ENCODE results near the gene BYSL. TPM values are rescaled to one million over a fixed set of nuclear protein-coding genes. Genes with fewer than 3 reads are reported as not detected.

Gene BYSL
- total and polyA plus RNA-seq, 9 of the 15 experiments (the other 6 are each of a cell fraction or from before 2014, with no cell fraction given) = 22.2 to 92.3 (median 53.4) TPM

DNA sequence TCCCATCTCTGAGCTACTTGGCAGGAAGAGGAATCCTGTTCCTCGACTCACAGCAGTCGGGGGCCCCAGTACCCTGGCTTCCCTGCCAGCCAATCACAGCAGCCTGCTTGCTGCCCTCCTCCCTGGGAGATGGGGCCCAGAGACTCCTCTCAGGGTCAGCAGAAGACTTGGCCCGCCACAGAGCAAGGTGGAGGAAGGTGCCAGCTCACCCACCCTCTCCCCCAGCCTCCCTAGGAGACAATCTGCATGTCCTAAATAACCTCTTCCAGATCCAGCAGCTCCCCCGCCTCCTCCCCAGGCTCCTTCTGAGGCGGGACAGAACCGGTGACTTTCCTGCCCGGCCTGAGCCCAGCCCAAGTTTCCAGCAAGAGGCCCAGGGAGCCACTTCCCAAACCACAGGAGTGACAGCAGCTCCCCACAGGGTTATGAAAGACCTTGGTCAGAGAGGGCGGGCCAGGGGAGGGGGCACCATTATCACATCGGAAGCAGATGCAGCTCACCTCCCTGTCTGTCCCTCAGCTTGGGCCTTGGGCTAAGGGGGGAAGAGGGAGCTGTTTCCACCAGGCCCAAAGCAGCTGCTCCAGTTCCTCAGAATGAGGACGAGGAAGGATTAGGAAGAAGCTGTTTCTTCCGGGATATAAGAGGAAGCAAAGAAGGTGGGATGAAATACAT is 18.0 kb downstream of the BYSL start (continued):
- TF ChIP-seq REST (IDR thresholded peaks at IDR 0.05; ENCODE audit: borderline replicate concordance) = peak; percentile 53; the same call in 1 of the 2 replicates
- no peak for TF ChIP-seq REST (CRISPR knock-in tag; IDR thresholded peaks at IDR 0.05; ENCODE audit: low read depth)
- TF ChIP-seq, protein P1, sequence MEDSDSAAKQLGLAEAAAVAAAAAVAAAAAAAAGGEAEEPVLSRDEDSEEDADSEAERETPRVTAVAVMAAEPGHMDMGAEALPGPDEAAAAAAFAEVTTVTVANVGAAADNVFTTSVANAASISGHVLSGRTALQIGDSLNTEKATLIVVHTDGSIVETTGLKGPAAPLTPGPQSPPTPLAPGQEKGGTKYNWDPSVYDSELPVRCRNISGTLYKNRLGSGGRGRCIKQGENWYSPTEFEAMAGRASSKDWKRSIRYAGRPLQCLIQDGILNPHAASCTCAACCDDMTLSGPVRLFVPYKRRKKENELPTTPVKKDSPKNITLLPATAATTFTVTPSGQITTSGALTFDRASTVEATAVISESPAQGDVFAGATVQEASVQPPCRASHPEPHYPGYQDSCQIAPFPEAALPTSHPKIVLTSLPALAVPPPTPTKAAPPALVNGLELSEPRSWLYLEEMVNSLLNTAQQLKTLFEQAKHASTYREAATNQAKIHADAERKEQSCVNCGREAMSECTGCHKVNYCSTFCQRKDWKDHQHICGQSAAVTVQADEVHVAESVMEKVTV (CRISPR knock-in tag; IDR thresholded peaks at IDR 0.05) = no peak
- peak; percentile 43; the same call in 1 of the 2 replicates for TF ChIP-seq PML (IDR thresholded peaks at IDR 0.05; ENCODE audit: low read length)
- no peak for TF ChIP-seq HOMEZ (CRISPR knock-in tag; IDR thresholded peaks at IDR 0.05)
- TF ChIP-seq RBM14 (IDR thresholded peaks at IDR 0.05; ENCODE audit: borderline replicate concordance, insufficient read depth, low read depth, low read length) = no peak
- TF ChIP-seq, protein P2, sequence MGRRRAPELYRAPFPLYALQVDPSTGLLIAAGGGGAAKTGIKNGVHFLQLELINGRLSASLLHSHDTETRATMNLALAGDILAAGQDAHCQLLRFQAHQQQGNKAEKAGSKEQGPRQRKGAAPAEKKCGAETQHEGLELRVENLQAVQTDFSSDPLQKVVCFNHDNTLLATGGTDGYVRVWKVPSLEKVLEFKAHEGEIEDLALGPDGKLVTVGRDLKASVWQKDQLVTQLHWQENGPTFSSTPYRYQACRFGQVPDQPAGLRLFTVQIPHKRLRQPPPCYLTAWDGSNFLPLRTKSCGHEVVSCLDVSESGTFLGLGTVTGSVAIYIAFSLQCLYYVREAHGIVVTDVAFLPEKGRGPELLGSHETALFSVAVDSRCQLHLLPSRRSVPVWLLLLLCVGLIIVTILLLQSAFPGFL (CRISPR knock-in tag; IDR thresholded peaks at IDR 0.05) = no peak
- TF ChIP-seq SP2 (IDR thresholded peaks at IDR 0.05; ENCODE audit: extremely low read depth, low read depth, low read length, poor library complexity, severe bottlenecking) = no peak
- TF ChIP-seq SMAD4 (CRISPR knock-in tag; conservative IDR thresholded peaks at IDR 0.05) = peak; percentile 87
- TF ChIP-seq HDAC1 (IDR thresholded peaks at IDR 0.05) = peak in 1 of 2 experiments; percentile 41; a peak in 1 of 4 replicates
- TF ChIP-seq PATZ1 (CRISPR knock-in tag; IDR thresholded peaks at IDR 0.05; ENCODE audit: borderline replicate concordance) = 0 out of 2 replicates have a peak, but pooled peaks have one; percentile 56
